ENCODE results near the gene DACH1.

- TF ChIP-seq CTCF (conservative IDR thresholded peaks at IDR 0.05; ENCODE audit: low read depth, low read length) (no peak), EZH2 (IDR thresholded peaks at IDR 0.05; ENCODE audit: borderline replicate concordance, low read depth, low read length, poor library complexity, severe bottlenecking) (no peak)
These were observed 58.3 kb downstream of the DACH1 start for GRCh38 chr13:71808708-71809107.
